Stimulated activated CD8-positive, alpha-beta memory T cell treated with anti-CD3 and anti-CD28 coated beads, Interleukin-7, amount 100 ng/mL, for 48 hours (primary cell): Measurements from ENCODE around the gene GPRASP3.
A peak's percentile ranks its signal among the peaks of the same experiment; 100 is the strongest.
"Not testable (repeated sequence)": the region's sequence is repeated elsewhere in the genome, so short reads cannot be mapped to it uniquely, and the experiment has no call there.

Experiments used
- DNase-seq, 2 donors: peaks; one replicate each; pipeline ENCODE4 v3.0.0-alpha.2; 2020; ENCODE audit warnings: low read depth in 1 of 2; ENCODE audit errors: extremely low read depth in 1 of 2

GPRASP3 gene, protein sequence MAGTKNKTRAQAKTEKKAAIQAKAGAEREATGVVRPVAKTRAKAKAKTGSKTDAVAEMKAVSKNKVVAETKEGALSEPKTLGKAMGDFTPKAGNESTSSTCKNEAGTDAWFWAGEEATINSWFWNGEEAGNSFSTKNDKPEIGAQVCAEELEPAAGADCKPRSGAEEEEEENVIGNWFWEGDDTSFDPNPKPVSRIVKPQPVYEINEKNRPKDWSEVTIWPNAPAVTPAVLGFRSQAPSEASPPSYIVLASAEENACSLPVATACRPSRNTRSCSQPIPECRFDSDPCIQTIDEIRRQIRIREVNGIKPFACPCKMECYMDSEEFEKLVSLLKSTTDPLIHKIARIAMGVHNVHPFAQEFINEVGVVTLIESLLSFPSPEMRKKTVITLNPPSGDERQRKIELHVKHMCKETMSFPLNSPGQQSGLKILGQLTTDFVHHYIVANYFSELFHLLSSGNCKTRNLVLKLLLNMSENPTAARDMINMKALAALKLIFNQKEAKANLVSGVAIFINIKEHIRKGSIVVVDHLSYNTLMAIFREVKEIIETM

DNA sequence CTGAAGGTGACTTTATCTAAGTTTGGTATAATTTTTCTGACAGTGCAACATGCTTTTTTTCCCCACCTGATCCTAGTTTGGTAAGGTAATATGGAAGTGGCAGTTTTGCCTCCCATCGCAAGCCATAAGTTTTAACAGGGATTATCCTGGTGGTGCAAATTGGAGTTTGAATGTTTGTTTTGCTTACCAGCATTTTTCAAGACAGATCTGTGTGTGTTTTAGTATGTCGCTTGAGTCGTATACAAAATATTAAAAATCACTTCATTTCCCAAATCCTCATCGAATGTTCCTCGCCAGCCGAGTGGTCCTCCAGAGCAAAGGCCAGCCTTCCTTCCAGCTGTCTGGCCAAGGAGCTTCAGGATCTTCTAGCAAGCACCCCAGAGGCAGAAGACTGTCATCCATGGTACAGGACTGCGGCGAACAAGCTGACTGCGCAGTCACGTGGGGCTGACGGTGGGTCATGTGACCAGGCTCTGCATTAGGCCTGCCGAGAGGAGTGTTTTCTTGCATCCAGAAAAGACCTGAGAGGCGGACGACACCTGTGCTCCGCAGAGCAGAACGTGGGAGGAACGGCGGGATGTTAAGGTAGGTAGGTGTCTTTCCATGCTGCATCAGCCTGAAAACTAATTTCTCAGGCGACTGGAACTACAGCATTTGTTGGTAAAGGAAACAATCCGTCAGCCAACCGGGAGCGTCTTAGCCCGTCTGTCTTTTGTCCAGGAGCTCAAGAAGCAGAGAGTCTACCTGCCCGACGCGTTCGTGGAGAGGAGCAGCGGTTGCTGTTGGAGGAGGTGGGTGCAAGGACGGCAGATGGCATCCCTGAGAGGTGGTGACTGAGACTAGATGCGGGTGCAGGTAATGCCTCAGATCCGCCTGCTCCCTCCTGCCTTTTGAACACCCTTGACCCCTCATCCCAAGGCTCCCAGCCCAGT is at the start of gene GPRASP3:
TSS of gene GPRASP3 (plus strand) at position 507 of the 932 bp plus-strand sequence. CDS start 28,253 bp downstream, outside the sequence.
- DNase-seq = peak; percentile 16 to 55

DNA sequence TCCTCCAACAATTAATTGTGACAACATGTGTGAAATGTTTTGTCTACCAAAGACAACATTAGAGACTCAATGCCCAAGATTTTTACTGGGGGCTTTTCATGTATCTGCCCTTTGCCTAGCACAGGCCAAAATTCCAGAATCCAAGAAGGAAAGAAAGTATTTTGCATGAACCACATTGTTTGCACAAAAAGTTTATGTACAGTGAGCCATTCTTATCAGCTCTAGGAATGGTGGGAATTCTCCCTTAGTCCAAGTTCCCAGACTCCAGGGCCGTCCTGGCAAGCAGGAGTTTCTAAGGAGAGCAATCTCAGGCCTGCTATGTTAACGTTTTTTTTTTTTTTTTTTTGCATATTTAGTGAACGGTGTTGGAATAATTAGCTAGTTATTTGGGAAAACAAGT is 47.7 kb upstream of the GPRASP3 start:
- DNase-seq = no peak

DNA sequence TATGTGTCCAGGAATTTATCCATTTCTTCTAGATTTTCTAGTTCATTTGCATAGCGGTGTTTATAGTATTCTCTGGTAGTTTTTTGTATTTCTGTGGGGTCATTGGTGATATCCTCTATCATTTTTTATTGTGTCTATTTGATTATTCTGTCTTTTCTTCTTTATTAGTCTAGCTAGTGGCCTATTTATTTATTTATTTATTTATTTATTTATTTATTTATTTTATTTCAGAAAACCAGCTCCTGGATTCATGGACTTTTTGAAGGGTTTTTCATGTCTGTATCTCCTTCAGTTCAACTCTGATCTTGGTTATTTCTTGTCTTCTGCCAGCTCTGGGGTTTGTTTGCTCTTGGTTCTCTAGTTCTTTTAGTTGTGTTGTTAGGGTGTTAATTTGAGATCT is 43.1 kb upstream of the GPRASP3 start:
- not testable (repeated sequence) for DNase-seq

DNA sequence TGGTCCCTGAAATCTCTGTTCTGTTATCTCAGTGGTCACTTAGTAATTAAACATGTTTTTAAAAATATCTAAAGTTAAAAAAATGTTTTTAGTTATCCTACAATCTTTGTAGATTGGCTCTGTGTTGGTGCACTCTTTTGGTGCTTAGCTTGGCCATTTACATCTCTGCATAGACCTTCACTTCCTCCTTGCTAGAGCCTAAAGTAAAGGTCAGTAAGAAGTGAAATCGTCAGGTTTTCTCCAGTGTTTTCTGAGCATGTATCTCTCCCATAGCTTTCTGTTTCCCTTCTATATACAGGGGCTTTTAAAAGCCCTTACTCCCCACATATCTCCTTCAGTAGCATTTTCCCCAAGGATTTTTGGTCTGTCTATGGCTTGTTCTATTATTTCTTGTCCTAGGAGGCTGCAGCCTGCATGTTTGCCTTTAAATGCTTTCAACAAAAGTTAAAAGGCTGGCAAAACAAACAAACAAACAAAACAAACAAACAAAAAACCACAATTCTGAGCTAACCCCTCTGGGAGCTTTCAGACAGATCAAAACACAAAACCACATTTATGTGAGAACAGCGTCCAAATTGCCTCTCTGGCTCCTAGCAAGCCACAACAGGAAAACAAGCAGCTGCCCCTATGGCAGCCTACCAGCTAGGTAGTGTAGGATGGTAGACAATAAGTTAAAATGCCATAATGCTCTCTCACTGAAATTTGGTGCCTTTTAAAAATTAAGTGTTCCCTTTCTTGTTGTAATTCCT is 35.6 kb upstream of the GPRASP3 start:
- no peak for DNase-seq

DNA sequence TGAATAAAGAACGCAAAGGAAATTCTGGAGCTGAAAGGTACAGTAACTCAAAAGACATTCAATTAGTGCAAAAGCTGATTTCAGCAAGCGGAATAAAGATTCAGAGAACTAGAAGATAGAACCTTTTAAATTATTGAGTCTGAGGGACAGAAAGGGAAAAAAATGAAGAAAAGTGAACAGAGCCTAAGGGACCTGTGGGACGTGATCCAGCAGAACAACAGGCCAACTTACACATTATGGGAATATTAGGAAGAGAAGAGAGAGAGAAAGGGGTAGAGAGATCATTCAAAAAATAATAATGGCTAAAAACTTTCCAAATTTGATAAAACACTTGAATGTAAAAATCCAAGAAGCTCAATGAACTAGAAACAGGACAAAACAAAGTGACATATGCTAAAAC is 25.8 kb upstream of the GPRASP3 start:
- no peak for DNase-seq

DNA sequence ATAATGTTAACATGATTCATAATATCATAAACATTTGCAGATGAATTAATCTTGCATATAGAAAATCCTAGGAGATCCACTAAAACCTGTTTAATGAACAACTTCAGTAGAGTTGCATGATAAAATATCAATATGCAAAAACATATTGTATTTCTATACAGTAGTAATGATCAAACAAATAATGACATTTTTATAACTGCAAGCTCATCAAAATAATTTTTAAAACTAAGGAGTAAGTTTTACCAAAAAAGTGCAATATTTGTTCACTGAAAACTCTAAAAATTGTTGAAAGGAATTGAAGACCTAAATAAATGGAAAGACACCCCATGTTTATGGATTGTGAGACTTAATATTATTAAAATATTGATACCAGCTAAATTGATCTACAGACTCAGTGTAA is 24.2 kb upstream of the GPRASP3 start:
- DNase-seq = no peak

DNA sequence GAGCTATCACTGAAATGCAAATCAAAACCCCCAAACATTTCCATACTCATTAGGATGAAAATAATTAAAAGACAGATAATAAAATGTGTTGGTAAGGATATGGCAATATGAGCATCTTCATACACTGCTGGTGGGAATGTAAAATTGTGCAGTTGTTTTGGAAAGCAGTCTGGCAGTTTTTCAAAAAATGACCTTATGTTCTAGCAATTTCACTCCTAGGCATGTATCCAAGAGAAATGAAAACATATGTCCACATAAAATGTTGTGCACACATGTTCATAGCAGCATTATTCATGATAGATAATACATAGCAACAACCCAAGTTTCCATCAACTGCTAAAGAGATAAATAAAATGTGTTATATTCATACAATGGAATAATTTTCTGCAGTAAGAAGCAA is 23.0 kb upstream of the GPRASP3 start:
- no peak for DNase-seq

DNA sequence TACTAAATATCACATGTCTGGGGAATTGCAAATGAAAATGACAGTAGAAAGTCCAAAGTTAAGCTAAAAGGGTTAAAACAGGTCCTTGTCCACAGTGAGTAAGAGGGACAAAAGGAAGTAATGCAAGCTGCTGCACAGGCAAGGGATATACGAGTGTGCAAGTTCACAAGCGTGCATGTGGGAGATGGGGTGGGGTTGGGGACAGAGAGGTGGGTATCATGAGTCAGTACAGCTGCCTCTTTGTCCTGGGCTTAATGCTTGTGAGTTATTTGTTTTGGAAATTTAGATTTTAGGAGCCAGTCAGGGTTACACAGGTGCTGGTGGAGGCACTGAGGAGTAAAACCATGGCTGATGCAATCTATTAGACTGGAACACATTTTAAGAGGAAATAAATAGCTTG is 11.6 kb upstream of the GPRASP3 start:
- no peak for DNase-seq

DNA sequence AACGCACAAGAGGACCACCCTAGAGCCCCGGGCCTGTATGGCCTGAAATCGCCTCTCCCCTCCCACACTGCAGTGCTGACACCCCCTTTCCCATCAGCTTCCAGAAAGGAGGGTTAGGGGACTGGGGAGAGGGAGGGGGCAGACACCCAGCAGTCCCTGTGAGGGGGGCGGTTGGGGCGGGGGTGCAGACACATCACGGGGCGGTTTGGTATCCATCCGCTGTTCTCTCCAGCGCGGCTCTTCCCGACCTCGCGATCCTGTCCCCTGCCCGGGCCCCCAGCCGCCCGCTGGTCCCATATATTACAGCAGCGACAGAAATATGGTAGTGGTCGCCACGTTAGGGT is 8.7 kb upstream of the GPRASP3 start:
- no peak for DNase-seq

DNA sequence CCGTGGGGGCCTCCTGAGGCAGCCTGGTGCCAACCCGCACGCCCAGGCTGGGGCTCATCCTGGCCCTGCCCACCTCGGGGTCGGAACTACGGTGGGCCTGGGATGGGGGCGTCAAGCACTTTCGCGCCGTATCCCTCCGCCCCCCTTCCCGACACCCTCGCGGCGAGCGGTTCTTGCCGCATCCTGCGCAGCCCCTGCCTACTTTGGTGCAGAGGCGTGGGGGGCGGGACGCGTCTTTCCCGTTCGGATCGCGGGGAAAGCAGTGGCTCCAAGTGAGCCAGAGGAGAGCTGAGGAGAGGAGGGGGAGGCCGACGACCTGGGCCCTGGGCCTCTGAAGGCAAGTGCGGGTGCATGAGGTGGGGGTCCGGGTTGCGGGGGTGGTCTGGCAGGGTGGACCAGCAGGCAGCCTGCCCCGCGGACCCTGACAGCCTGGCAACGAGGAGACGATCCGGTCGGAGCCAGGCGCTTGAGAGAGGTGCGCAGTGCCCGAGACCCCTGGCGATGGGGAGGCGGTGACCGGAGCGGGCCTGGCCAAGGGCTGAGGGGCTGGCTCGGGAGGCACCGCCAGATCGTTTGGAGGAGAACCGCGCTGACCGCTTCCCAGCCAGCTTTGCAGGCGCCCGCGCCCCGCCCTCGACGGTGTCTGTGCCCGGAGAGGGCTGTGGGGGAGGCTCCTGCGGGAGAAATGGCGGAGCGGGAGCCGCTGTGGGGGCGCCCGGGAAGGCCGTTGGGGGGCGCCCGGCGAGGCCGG is 8.2 kb upstream of the GPRASP3 start, which contains the start of gene GPRASP2:
TSS of gene GPRASP2 (plus strand) at position 233 of the 751 bp plus-strand sequence. CDS start 2,422 bp downstream, outside the sequence.
- no peak for DNase-seq

DNA sequence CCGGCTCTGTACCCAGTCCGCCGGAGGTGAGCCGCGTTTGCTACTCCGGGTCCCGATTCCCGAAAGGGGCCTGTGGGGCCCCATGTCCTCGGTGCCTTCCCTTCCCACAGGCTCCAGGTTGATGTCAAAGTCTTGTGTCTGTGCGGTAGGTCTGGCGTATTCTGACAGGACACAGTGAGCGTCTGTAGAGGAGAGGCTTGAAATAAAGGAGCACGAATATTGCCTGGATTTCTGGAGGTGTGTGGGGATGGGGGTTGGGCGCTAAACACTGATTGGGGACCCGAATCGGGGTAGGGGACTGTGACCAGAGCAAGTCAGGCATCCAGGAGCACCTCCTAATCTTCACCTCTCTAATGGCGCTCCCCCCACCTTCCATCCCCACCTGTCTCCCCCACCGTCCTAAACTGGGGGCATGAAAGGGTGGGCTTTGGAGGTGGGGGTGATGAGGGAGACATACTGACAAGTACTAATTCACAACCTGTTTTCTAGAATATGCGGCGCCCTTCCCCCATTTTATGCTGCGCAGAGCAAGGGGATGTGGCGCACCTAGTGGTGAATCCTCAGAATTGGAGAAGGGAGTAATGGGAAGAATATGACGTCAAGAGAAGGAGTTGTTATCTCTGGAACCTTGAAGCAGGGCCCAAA is 7.4 kb upstream of the GPRASP3 start:
- no peak for DNase-seq

DNA sequence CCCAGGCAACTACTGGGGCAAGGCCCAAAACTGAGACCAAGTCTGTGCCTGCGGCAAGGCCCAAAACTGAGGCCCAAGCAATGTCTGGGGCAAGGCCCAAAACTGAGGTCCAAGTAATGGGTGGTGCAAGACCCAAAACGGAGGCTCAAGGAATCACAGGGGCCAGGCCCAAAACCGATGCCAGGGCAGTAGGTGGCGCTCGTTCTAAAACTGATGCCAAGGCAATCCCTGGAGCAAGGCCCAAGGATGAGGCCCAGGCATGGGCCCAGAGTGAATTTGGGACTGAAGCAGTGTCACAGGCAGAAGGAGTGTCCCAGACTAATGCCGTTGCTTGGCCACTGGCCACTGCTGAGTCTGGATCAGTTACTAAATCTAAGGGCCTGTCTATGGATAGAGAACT is 5.5 kb upstream of the GPRASP3 start:
- no peak for DNase-seq

DNA sequence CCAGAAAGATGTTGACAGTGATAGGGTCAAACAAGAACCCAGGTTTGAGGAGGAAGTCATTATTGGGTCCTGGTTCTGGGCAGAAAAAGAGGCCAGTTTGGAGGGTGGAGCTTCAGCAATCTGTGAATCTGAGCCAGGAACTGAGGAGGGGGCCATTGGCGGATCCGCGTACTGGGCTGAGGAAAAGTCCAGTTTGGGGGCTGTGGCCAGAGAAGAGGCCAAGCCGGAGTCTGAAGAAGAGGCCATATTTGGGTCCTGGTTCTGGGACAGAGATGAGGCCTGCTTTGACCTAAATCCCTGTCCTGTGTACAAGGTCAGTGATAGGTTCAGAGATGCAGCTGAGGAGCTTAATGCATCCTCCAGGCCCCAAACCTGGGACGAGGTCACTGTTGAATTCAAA is 4.6 kb upstream of the GPRASP3 start:
- DNase-seq = no peak

DNA sequence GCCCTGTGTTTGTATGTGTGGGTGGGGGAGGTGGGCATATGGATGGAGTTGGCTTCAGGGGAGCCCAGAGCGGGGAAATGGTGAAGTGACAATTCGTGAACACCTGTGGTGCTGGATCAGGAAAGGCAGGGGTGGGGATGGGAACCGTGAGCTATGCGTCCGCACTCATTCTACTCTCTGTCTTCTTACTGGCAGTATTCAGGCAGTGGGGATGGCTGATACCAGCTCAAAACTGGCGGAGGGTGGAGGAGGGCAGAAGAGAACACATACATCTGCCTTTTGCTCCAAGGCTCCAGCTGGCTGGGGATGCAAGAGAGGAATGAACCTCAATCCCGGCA is 595 bp downstream of the GPRASP3 start:
- DNase-seq = not testable (repeated sequence)

DNA sequence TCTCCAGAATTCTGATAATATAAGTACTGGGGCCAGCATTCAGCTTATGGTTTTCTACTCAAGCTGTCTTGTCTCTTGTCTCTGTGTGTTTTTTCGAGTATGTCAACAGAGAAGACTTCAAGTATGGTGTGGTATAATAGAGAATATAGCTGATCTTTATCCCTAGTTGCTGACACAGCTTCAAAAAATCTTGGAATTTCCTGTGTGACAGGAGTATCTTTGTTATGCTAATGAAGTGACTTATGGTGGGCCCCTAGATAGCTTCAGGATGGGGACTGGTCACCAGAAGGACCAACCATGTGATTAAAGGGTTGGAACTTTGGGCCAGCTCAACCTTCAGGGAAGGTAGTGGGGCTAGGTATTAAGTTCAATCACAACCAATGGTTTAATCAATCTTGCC is 2.9 kb downstream of the GPRASP3 start:
- DNase-seq = no peak

DNA sequence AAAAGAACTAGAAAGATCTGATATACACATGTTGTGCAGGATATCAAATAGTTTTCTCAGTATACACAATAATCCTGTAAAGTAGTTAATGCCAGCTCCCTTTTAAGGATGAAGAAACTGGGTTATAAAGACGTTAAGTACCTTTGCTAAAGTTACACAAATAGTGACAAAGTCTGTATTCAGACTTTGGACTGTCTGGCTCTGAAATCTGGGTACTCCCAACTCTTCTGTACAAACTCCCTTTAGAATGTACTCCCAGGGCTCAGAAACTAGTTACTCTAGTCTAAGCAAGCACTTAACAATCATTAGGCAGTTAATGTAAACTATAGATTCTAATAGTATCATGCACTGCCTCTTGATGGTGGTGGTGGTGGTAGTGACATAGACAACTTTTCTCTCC is 7.2 kb downstream of the GPRASP3 start:
- DNase-seq = no peak

DNA sequence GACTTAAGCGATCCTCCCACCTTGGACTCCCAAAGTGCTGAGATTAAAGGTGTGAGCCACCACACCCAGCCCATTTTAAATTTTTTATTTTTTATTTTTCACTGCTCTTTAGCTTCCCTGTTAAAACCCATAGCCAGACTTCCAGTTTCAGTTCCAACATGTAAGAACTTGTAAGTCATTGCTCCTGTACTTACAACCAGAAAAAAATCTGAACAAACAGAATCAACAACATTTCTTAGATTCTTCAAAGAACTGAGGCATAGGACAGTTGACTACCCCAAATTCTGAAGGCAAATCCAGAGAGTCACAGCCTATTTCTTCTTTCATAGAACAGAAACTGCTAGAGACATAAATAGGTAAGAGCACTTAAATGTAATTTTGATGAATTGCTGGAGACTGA is 8.1 kb downstream of the GPRASP3 start:
- no peak for DNase-seq

DNA sequence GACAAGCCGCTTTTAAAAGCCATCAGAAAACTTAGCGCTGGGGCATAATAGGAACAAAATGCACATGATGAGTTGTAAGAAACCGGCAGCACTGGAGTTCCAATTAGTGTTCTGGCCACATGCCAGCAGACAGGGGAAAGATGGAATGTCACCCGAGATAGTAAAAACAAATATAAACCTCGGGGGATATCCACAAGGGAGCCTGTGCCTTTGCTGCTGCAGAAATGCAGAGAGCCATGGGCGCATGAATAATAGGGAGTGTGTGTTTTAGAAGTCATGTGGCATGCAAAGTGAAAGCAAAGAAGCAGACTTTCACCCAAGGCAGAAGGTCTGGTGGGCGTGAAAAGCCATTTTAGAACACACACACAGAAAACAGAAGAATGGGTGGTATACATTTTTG is 19.1 kb downstream of the GPRASP3 start:
- DNase-seq = no peak

DNA sequence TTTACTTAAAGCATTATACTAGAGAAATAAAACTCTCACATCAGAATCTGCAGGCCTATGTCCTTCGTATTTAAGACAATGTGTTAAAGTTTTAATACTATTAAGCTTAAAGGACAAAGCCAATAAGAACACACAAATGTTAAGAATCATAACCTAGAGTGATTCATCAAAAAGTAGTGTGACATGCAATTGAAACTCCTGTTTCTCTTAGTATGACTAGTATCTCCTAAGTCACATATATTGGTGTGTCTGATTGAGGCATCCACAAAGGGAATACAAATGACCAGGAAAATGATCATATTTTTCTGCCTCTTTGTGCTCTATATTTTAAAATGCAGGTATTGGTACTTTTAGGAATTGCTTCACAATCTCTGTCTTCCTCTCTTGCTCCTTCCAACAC is 23.8 kb downstream of the GPRASP3 start:
- no peak for DNase-seq

DNA sequence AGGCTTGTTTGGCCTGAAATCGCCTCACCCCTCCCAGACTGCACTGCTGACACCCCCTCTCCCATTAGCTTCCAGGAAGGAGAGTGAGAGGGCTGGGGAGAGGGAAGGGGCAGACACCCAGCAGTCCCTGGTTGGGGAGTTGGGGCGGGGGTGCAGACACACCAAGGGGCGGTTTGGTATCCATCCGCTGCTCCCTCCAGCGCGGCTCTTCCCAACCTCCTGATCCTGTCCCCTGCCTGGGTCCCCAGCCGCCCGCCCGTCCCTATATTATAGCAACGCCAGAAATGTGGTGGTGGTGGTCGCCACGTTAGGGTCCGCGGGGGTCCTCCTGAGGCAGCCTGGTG is 24.9 kb downstream of the GPRASP3 start:
- DNase-seq = no peak
